CD4-positive, alpha-beta T cell treated with Interleukin-2 at 100 ng/mL for 4 hours (primary cell): ENCODE measurements around the gene WWP2.

Experiments used
- DNase-seq: peaks from one replicate; pipeline ENCODE4 v3.0.0-alpha.2; 2020; ENCODE audit warnings: low spot score

Gene WWP2

DNA sequence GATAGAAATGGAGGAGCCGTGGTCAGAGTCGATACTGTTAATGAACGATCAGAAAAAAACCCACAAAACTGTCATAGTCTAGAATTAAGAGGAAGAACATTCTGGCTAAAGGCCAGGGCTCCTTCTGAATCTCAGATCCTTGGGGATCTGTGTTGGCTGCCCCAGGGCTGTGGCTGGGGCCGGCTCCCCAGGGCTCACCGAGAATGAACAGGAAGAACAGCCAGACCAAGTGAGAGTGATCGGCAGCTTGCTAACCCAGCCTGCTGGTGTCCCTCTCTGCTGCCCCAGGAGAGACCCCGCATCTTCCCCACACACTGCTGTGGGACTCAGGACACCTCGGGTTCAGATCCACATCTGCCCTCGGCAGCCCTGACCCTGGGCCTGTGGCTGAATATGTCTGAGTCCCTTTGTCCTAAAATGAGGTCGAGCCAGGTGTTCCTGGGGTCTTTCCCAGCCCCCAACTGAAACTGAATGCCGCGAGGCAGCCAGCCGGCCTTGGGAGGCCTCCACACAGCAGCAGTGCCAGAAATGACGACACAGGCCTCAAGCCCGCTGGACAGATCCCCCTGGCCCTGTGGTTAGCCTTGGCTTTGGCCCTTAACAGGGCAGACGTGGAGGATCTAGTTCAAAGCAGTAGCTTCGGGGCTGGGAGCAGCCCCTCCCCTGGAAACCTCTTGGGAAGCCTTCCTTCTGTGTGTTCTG is 165.1 kb downstream of the WWP2 start:
- no peak for DNase-seq

- no peak for DNase-seq
These were observed 166.8 kb downstream of the WWP2 start for GRCh38 chr16:69928856-69929400.

GRCh38 chr16:69929480-69929879 is 167.3 kb downstream of the WWP2 start:
- DNase-seq: no peak

DNA sequence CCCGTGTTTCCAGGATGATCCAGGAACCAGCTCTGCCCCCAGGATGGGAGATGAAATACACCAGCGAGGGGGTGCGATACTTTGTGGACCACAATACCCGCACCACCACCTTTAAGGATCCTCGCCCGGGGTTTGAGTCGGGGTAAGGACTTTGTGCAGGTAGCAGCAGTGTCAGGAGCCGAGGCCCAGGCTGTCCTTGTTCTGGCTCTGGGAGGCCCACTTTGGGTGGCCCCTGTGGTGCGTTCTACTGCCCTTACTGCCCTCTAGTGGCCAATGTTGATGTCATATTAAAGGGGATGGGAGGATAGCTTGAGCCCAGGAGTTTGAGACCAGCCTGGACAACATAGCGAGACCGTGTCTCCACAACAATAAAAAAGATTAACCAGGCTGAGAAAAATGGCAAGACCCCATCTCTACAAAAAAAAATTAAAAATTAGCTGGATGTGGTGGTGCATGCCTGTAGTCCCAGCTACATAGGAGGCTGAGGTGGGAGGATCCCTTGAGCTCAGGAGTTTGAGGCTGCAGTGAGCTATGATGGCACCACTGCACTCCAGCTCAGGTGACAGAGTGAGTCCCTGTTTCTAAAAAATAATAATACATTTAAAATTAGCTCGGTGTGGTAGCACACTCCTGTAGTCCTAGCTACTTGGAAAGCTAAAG is 168.1 kb downstream of the WWP2 start:
- peak; percentile 60 for DNase-seq

- DNase-seq: no peak
These were observed 169.5 kb downstream of the WWP2 start for GRCh38 chr16:69931631-69932030.

DNA sequence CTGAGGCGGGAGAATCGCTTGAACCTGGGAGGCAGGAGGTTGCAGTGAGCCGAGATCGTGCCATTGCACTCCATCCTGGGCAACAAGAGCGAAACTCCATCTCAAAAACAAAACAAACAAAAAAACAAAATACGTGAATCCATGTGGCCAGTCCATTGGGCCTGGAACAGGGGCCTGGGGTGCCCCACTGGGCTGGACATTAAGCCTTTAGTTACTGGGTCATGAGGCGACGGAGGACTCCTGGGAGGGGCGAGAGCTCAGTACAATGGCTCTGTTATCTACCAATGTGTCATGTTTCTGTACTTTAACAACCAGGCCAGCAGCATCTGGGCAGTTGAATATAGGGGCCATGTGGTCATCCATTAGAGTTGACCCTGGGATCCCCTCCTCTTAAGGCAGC is 170.1 kb downstream of the WWP2 start:
- DNase-seq: no peak

DNA sequence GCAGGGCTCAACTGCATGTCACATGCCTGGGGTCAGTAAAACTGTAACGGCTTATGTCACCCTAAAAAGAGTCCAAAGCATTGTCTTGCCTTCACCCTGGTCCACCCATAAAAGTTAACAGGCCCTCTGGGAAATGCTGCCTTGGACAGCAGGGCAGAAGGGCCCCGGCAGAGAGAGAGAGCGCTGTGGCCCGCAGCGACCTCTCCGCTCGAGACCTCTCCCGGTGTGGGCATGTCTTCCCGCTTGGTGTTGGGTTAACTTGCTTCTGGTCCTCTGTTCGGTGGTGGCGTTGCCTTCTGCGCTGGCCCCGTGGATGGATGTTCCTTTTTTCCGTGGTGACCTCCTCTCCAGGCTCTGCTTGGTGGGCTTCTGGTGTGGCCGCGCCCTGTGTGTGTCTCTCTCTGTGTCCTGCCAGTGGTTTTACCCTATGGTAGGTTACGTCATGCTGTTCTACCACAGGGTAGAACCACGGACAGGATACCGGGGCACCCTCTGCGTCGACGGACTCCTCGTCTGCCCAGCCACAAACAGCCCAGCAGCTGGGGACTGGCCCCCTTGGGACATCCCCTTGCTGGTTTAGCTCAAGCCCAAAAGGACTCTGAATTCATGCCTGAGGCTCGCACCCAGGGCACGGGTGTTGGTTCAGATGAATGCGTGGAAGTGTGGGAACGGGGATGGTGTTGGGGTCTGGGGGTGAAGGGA is 170.7 kb downstream of the WWP2 start:
- DNase-seq: no peak

DNA sequence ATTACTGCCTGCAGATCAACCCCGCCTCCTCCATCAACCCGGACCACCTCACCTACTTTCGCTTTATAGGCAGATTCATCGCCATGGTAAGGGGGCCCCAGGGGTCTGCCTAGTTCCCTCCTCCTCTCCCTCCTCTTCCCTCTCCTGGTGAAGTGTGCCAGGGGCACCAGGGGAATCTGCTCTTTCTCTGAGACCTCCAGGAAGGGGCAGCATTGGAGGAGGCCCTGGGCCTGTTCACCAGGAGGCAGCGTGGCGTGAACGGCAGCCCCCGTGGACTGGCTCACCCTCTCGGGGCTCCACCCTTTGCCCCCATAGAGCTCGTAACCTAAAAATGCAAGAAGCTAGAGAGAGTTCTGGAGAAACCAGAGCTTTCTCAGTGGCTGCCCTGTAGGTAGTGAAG is 171.9 kb downstream of the WWP2 start:
- no peak for DNase-seq

- DNase-seq: no peak
These were observed 172.6 kb downstream of the WWP2 start for GRCh38 chr16:69934751-69935150.

DNA sequence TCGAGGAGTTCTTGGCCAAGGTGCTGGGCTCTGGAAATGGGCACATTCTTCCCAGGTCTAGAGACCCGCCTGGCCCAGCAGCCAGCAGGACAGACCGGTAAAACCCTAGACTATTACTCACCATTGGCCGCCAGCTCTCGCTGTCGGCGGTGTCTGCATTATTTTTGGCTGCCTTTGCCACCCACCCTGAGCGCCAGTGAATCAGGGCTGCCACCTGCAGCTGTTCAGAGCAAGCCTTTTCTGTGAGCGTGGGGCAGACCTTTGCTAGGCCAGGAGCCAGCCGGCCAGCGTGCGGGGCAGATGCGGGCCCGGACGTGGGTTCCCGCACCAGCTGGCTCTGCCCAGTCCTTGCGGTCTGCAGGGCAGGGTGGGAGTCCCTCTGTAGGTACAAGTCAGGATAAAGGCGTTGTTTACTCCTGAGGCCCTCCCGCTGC is 173.2 kb downstream of the WWP2 start:
- DNase-seq: no peak

- DNase-seq: no peak
These were observed 173.6 kb downstream of the WWP2 start for GRCh38 chr16:69935740-69936139.

DNA sequence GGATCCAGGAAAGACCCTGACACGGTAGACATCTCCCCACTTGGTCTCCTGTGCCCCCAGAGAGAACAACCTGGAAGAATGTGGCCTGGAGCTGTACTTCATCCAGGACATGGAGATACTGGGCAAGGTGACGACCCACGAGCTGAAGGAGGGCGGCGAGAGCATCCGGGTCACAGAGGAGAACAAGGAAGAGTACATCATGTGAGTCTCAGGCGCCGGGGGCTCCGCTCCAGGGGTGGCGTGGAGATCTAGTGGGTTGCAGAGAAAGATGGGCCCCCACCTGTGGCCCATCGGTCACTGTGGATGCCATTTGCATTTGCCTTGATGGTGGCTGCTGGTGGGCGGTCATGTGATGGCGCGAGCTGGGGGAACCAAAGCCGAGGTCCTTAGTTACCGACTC is 174.1 kb downstream of the WWP2 start:
- no peak for DNase-seq

- no peak for DNase-seq
These were observed 174.6 kb downstream of the WWP2 start for GRCh38 chr16:69936751-69937211.

DNA sequence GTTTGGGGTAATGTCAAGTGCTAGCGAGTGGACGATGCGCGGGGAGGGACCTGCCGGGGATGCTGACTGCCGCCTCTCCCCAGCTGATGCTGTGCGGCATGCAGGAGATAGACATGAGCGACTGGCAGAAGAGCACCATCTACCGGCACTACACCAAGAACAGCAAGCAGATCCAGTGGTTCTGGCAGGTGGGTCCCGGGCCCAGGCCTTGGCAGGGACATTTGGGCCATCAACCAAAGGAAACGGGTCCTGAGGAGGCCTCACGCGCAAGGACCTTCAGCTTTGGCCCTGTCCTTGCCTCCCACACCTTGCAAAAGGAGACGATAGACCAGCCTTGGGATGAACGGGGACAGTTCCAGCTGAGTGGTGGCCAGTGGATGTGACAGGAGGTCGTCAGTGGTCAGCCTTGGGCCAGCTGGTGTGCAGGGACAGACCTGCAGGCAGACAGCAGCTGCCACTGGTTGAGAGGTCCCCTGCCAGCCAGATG is 175.4 kb downstream of the WWP2 start:
- DNase-seq: no peak

- no peak for DNase-seq
These were observed 177.1 kb downstream of the WWP2 start for GRCh38 chr16:69938981-69939820.

GRCh38 chr16:69939821-69940585 is 177.9 kb downstream of the WWP2 start:
- DNase-seq: no peak

GRCh38 chr16:69940676-69941075 is 178.5 kb downstream of the WWP2 start:
- DNase-seq: no peak

GRCh38 chr16:69941251-69942098 is 179.3 kb downstream of the WWP2 start:
- no peak for DNase-seq

- DNase-seq: no peak
These were observed 180.0 kb downstream of the WWP2 start for GRCh38 chr16:69942099-69942491.

DNA sequence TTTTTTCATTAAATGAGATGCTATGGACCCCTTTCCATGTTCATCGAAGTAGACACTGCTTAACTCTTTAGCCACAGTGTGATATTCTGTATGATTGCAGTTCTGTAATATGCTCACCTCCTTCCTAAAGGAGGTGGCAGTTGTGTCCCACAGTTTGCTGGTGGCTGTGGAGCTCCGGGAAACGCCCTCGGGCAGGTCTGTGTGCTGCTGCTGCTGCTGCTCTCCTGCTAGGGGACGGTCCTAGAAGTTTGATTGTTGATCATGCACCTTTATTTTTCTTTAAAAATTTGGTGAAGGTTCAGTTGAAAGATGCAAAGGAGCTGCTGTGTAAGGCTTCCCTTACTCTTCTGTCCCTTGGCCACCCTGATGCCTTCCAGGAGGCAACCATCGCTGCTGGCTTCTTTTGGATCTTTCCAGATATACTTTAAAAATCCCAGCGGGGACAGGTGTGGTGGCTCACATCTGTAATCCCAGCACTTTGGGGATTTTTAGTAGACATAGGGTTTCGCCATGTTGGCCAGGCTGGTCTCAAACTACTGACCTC is 180.6 kb downstream of the WWP2 start:
- DNase-seq: no peak
